ENCODE results near the gene EID2B. TPM values are rescaled to one million over a fixed set of nuclear protein-coding genes. Genes with fewer than 3 reads are reported as not detected.
A peak's percentile ranks its signal among the peaks of the same experiment; 100 is the strongest.

Gene EID2B
- total RNA-seq, 4 donors from 2014 or later: 3.0 to 6.4 (median 6.1) TPM

- H3K4me3 ChIP-seq: peak overlapping the region; percentile 66 to 97 (median 82)
- H3K9me3 ChIP-seq: no peaks in the 10 kb centered on the region
- no peaks in the 10 kb centered on the region for H3K27me3 ChIP-seq
- WGBS: 78% methylated on average over 5 of the region's 11 CpGs
- intact Hi-C loops (cut with DNase I): no loop called here
- no peak for TF ChIP-seq POLR2AphosphoS5 (IDR thresholded peaks at IDR 0.05)
- no peak for DNase-seq (ENCODE audit: extremely low spot score)
- peaks cover 15 to 32% (median 18%) of the 10 kb centered on the region in 4 donors for H3K4me1 ChIP-seq
- peaks cover 23 to 47% (median 36%) of the 10 kb centered on the region in 4 donors for H3K36me3 ChIP-seq
- H3K27ac ChIP-seq (replicated peaks in 1 of 4): peak overlapping the region in 1 of 4 donors; percentile 77
Measured at GRCh38 chr19:39481676-39482075, 51.0 kb downstream of the EID2B start.

GRCh38 chr19:39481229-39481545, 51.5 kb downstream of the EID2B start:
- no peaks in the 10 kb centered on the region for H3K9me3 ChIP-seq
- H3K27ac ChIP-seq (replicated peaks in 1 of 4): peak overlapping the region; percentile 75 to 87 (median 81)
- TF ChIP-seq CTCF (IDR thresholded peaks at IDR 0.05) (no peak), POLR2AphosphoS5 (IDR thresholded peaks at IDR 0.05) (no peak), POLR2A (IDR thresholded peaks at IDR 0.05; ENCODE audit: low read depth) (no peak), EP300 (IDR thresholded peaks at IDR 0.05) (no peak)
- H3K36me3 ChIP-seq: peaks cover 18 to 47% (median 35%) of the 10 kb centered on the region in 4 donors
- intact Hi-C loops (cut with DNase I): no loop called here
- 0% methylated on average over 10 of the region's 12 CpGs for WGBS
- peaks cover 15 to 32% (median 18%) of the 10 kb centered on the region in 4 donors for H3K4me1 ChIP-seq
- H3K27me3 ChIP-seq: no peaks in the 10 kb centered on the region
- H3K4me3 ChIP-seq: peak overlapping the region; percentile 66 to 97 (median 82)
- DNase-seq (ENCODE audit: extremely low spot score): no peak

Other genes starting within 250 kb of the EID2B start
- not detected for gene IFNL1, start 236.4 kb downstream of the EID2B start, total RNA-seq
- gene LRFN1, start 212.0 kb downstream of the EID2B start, total RNA-seq: 1 to 10 TPM in 2 of 4 donors, under 1 TPM in 2; 0.50 to 2.5 (median 1.4) TPM
- 10 to 100 TPM in 2 of 4 donors, 1 to 10 TPM in 2; 4.2 to 26.2 (median 12.0) TPM for gene GMFG, start 196.8 kb downstream of the EID2B start, total RNA-seq
- gene SAMD4B, start 190.4 kb downstream of the EID2B start, total RNA-seq: 100 to 1,000 TPM in 2 of 4 donors, 10 to 100 TPM in 2; 59.8 to 138 (median 104) TPM
- gene PAF1, start 141.7 kb downstream of the EID2B start, total RNA-seq: 10 to 100 TPM; 31.6 to 47.2 (median 41.5) TPM
- 10 to 100 TPM; 24.9 to 58.0 (median 38.3) TPM for gene MED29, start 141.5 kb downstream of the EID2B start, total RNA-seq
- gene ZFP36, start 126.0 kb downstream of the EID2B start, total RNA-seq: 100 to 1,000 TPM; 135 to 577 (median 196) TPM
- gene PLEKHG2, start 120.2 kb downstream of the EID2B start, total RNA-seq: 10 to 100 TPM; 16.7 to 38.4 (median 22.2) TPM
- gene RPS16, start 96.9 kb downstream of the EID2B start, total RNA-seq: 1,000 to 10,000 TPM; 1,316 to 2,441 (median 1,971) TPM
- gene SUPT5H, start 87.3 kb downstream of the EID2B start, total RNA-seq: 100 to 1,000 TPM in 1 of 4 donors, 10 to 100 TPM in 3; 87.6 to 101 (median 91.5) TPM
- 10 to 100 TPM; 36.1 to 58.0 (median 51.3) TPM for gene TIMM50, start 52.0 kb downstream of the EID2B start, total RNA-seq
- not detected for gene DLL3, start 33.9 kb downstream of the EID2B start, total RNA-seq
- gene SELENOV, start 17.7 kb downstream of the EID2B start, total RNA-seq: not detected
- 10 to 100 TPM; 13.9 to 26.4 (median 18.9) TPM for gene EID2, start 7.3 kb upstream of the EID2B start, total RNA-seq
- gene LGALS13, start 69.7 kb upstream of the EID2B start, total RNA-seq: not detected
- gene LGALS16, start 123.1 kb upstream of the EID2B start, total RNA-seq: not detected
- gene LGALS14, start 171.6 kb upstream of the EID2B start, total RNA-seq: not detected
- gene CLC, start 205.2 kb upstream of the EID2B start, total RNA-seq: not detected
- gene LEUTX, start 246.0 kb upstream of the EID2B start, total RNA-seq: not detected

Measured in esophagus muscularis mucosa (tissue), 4 donors.